ENCODE measurements around the gene ACTL10. TPM values are rescaled to one million over a fixed set of nuclear protein-coding genes. Genes with fewer than 3 reads are reported as not detected.

ACTL10 gene
- total and polyA plus RNA-seq, 2 of the 4 experiments (the other 2 are of a cell fraction): 0.18 to 0.43 TPM

GRCh38 chr20:33669873-33670640 lies 3.3 kb downstream of the ACTL10 start:
- no peak overlapping the region for H2AFZ ChIP-seq (replicated peaks; ENCODE audit: low read length, poor library complexity)
- H2AK5ac ChIP-seq (ENCODE audit: low read depth, low read length): no peak overlapping the region
- no peak overlapping the region for H2BK20ac ChIP-seq (ENCODE audit: low read depth, low read length)
- no peak overlapping the region for H4K8ac ChIP-seq (ENCODE audit: low read depth in 2 of 2, low read length in 2 of 2)
- CTCF ChIA-PET: interaction anchor here (0.6 kb wide), 2 partner anchors 51 to 296 kb away, joined by 4 to 5 read pairs; no protein-coding TSS in a partner anchor
- H3K4ac ChIP-seq (ENCODE audit: low read depth, low read length): no peak overlapping the region
- WGBS, 2 experiments (ENCODE audit: extremely low coverage in 2 of 2, insufficient read length in 1 of 2): 87% methylated on average over 10 of the region's 13 CpGs; no CpG with 5 or more reads in 1 of the 2 experiments
- no peaks in the 10 kb centered on the region for H3K27me3 ChIP-seq (ENCODE audit: control insufficient read depth, insufficient read depth, low read length)
- no peak overlapping the region for H3K4me3 ChIP-seq (ENCODE audit: insufficient read depth, low read depth, low read length)
- DNase-seq: no peak
- intact Hi-C loops (cut with micrococcal nuclease): loop anchor here (5.0 to 10.0 kb wide), 2 partner anchors 62 to 145 kb away; partner anchors contain the start of genes CHMP4B and ZNF341
- H3K9me3 ChIP-seq (ENCODE audit: control insufficient read depth, insufficient read depth, low read length): no peaks in the 10 kb centered on the region
- H3K56ac ChIP-seq (ENCODE audit: extremely low read depth, insufficient read depth, low read length): no peak overlapping the region
- BruUV-seq (replicated peaks): no TSS peak
- H3K23ac ChIP-seq (ENCODE audit: low read depth, low read length): no peak overlapping the region
- TF ChIP-seq CHD1 (IDR thresholded peaks at IDR 0.05; ENCODE audit: low read depth, low read length) (no peak), POLR2A (IDR thresholded peaks at IDR 0.05; ENCODE audit: low read depth, low read length) (no peak), MAZ (IDR thresholded peaks at IDR 0.05; ENCODE audit: borderline replicate concordance, low read depth, low read length) (no peak), MAFK (IDR thresholded peaks at IDR 0.05; ENCODE audit: low read depth, low read length) (no peak), SMC3 (IDR thresholded peaks at IDR 0.05; ENCODE audit: low read depth, low read length) (no peak), RCOR1 (IDR thresholded peaks at IDR 0.05; ENCODE audit: insufficient replicate concordance, low read length) (no peak), BHLHE40 (IDR thresholded peaks at IDR 0.05; ENCODE audit: low read depth, low read length) (no peak)
- TF ChIP-seq, protein P1, sequence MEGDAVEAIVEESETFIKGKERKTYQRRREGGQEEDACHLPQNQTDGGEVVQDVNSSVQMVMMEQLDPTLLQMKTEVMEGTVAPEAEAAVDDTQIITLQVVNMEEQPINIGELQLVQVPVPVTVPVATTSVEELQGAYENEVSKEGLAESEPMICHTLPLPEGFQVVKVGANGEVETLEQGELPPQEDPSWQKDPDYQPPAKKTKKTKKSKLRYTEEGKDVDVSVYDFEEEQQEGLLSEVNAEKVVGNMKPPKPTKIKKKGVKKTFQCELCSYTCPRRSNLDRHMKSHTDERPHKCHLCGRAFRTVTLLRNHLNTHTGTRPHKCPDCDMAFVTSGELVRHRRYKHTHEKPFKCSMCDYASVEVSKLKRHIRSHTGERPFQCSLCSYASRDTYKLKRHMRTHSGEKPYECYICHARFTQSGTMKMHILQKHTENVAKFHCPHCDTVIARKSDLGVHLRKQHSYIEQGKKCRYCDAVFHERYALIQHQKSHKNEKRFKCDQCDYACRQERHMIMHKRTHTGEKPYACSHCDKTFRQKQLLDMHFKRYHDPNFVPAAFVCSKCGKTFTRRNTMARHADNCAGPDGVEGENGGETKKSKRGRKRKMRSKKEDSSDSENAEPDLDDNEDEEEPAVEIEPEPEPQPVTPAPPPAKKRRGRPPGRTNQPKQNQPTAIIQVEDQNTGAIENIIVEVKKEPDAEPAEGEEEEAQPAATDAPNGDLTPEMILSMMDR (conservative IDR thresholded peaks at IDR 0.05; ENCODE audit: low read depth, low read length): no peak
- TF ChIP-seq, protein P2, sequence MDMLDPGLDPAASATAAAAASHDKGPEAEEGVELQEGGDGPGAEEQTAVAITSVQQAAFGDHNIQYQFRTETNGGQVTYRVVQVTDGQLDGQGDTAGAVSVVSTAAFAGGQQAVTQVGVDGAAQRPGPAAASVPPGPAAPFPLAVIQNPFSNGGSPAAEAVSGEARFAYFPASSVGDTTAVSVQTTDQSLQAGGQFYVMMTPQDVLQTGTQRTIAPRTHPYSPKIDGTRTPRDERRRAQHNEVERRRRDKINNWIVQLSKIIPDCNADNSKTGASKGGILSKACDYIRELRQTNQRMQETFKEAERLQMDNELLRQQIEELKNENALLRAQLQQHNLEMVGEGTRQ (IDR thresholded peaks at IDR 0.05; ENCODE audit: low read depth, low read length): no peak
- POLR2A ChIA-PET (ENCODE audit: unreplicated experiment): no interaction called here
- no peak overlapping the region for H3K18ac ChIP-seq (ENCODE audit: low read depth, low read length)
- peaks cover 22% of the 10 kb centered on the region; the same call in 1 of the 2 replicates for H4K20me1 ChIP-seq (ENCODE audit: insufficient read depth, low read length)
- no peak overlapping the region for H3K27ac ChIP-seq (ENCODE audit: insufficient read depth, low read length)
- peaks cover 28% of the 10 kb centered on the region for H3K4me1 ChIP-seq (ENCODE audit: control insufficient read depth, insufficient read depth, low read length)
- H3K36me3 ChIP-seq (ENCODE audit: control insufficient read depth, insufficient read depth, low read length): peaks cover 13% of the 10 kb centered on the region
- dilution Hi-C loops (cut with HindIII; ENCODE audit: low sequenced_read_pairs, unreplicated experiment): no loop called here
- H2BK5ac ChIP-seq (ENCODE audit: low read depth, low read length, poor library complexity, severe bottlenecking): no peak overlapping the region
- no peak overlapping the region for H2BK15ac ChIP-seq (ENCODE audit: low read depth, low read length)
- H2AK9ac ChIP-seq (replicated peaks; ENCODE audit: low read depth, low read length, poor library complexity): no peak overlapping the region
- no peak for ATAC-seq (ENCODE audit: low read depth)
- no peak overlapping the region for H3K14ac ChIP-seq (replicated peaks; ENCODE audit: low read depth, low read length)
- H3K9ac ChIP-seq (ENCODE audit: low read depth, low read length): no peak overlapping the region
- H3K9me1 ChIP-seq (ENCODE audit: insufficient read depth, low read length): peaks cover 17% of the 10 kb centered on the region
- no peak overlapping the region for H4K5ac ChIP-seq (ENCODE audit: low read depth, low read length)
- H3K79me1 ChIP-seq (ENCODE audit: low read depth in 1 of 2, low read length in 2 of 2): peaks cover 12 to 66% of the 10 kb centered on the region in 2 experiments; a peak in 3 of 4 replicates
- no peak overlapping the region for H2BK120ac ChIP-seq (ENCODE audit: low read depth, low read length)
- no peak overlapping the region for H3K4me2 ChIP-seq (ENCODE audit: low read depth, low read length)
- in situ Hi-C loops (cut with MboI; ENCODE audit: low sequenced_read_pairs): no loop called here
- no peak overlapping the region for H4K91ac ChIP-seq (ENCODE audit: insufficient read depth, low read depth, low read length)
